Stomach (tissue), 9 donors: ENCODE results near the gene TPRG1L. TPM values are rescaled to one million over a fixed set of nuclear protein-coding genes. Genes with fewer than 3 reads are reported as not detected.

Experiments
- DNase-seq, 2 donors: peaks; one replicate each; pipeline versions ENCODE4 v3.0.0 to v3.0.0-alpha.2; 2013 to 2019
- H3K27ac ChIP-seq, 5 donors: fragments of 200-600 bp in 4 of 5; sonication (generic) in 4 of 5; one replicate each; pipeline ENCODE4 v1.5.1; 2013 to 2019; ENCODE audit warnings: mild to moderate bottlenecking in 1 of 5, moderate library complexity in 1 of 5
- H3K27me3 ChIP-seq, 3 donors: fragments of 200-600 bp; sonication (generic); one replicate each; pipeline ENCODE4 v1.5.1; 2017 to 2019; ENCODE audit warnings: mixed run types in 1 of 3
- H3K36me3 ChIP-seq, 4 donors: fragments of 200-600 bp; sonication (generic); 1 replicate in 3 of 4; 2 replicates in 1 of 4; pipeline ENCODE4 v1.5.1; 2016 to 2019
- H3K4me1 ChIP-seq, 4 donors: fragments of 200-600 bp; sonication (generic); one replicate each; pipeline ENCODE4 v1.5.1; 2016 to 2019
- H3K4me3 ChIP-seq, 4 donors: fragments of 200-600 bp; sonication (generic) in 3 of 4; one replicate each; pipeline ENCODE4 v1.5.1; 2016 to 2019; ENCODE audit warnings: mild to moderate bottlenecking in 1 of 4
- H3K9me3 ChIP-seq, 4 donors: fragments of 200-600 bp; sonication (generic); one replicate each; pipeline ENCODE4 v1.5.1; 2016 to 2019
- CTCF ChIP-seq, 7 experiments: fragments of 450-650 bp in 4 of 7; fragments of 200-600 bp in 3 of 7; sonication (generic) in 3 of 7; IDR thresholded peaks; one replicate each; pipeline ENCODE4 v1.5.1; 2016 to 2019; ENCODE audit warnings: antibody characterized with exemption in 7 of 7, control low read depth in 2 of 7, mild to moderate bottlenecking in 1 of 7
- EP300 ChIP-seq: sonication (generic); formaldehyde crosslinking; IDR thresholded peaks from one replicate; pipeline ENCODE4 v1.6.1; 2017; ENCODE audit warnings: antibody characterized with exemption
- POLR2A ChIP-seq, 4 donors: fragments of 450-650 bp; IDR thresholded peaks; one replicate each; pipeline ENCODE4 v1.6.1; 2016; ENCODE audit warnings: antibody characterized with exemption in 4 of 4, control low read depth in 2 of 4, mild to moderate bottlenecking in 1 of 4, moderate library complexity in 1 of 4
- POLR2AphosphoS5 ChIP-seq, 3 donors: sonication (generic); formaldehyde crosslinking; IDR thresholded peaks; one replicate each; pipeline ENCODE4 v1.6.1; 2016; ENCODE audit warnings: antibody characterized with exemption in 3 of 3
- WGBS, 5 donors: extraction: QIAGEN DNeasy Blood & Tissue Kit in 3 of 5; methylation state at CpG; one replicate each; pipeline versions ENCODE4 v1.1.5 to v1.1.7; 2013 to 2018; 5-methylcytosine and 5-hydroxymethylcytosine counted together
- intact Hi-C: fragments of 100-400 bp; cut with DNase I; formaldehyde crosslinking; loops from one replicate; pipeline ENCODE4 v1.15.1; 2023; ENCODE audit warnings: low total_unique reads
- polyA plus RNA-seq, 3 donors: library from polyadenylated mRNA; stranded (reverse); fragments of 200-250 nt; gene quantifications; one replicate each; pipeline ENCODE4 v1.2.3, GENCODE V29; 2013
- total RNA-seq, 5 donors: library from RNA; depleted of rRNA; stranded (reverse); fragments of >200 nt; gene quantifications; one replicate each; pipeline versions ENCODE4 v1.1.0 to v1.2.3, GENCODE V29; 2014 to 2016
- donor health status: healthy with polysubstance abuse.
- donor health status: Bipolar disorder and iron deficiency.
- donor health status: healthy.

The TPRG1L gene
- total and polyA plus RNA-seq, 8 donors = 21.6 to 60.0 (median 30.4) TPM

DNA sequence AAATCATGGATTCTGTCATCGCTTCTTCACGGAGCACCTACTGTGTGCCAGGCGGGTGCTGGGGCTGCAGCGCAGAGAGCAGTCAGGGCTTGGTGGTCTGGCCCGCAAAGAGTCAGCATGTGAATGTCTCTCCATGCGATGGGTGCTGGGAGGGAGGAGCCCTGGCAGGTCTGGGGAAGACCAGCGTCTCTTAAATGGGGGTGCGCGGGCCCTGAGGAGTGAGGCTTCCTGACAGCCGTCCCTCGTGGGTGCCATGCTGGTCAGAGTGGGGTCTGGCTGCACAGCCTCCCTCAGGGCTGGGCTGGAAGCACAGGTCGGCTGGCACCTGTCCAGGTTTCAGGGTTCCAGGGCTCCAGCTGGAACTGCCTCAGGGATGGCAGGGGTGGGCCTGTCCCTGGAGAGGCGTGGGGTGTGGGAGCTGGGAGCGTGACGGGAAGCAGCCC, 46.0 kb downstream of the TPRG1L start:
- TF ChIP-seq POLR2AphosphoS5 (IDR thresholded peaks at IDR 0.05) = no peak
- no peak for TF ChIP-seq CTCF (IDR thresholded peaks at IDR 0.05)
- TF ChIP-seq EP300 = no peak
- TF ChIP-seq POLR2A (IDR thresholded peaks at IDR 0.05) = no peak
- 82 to 86% (median 84%) methylated on average over 9 to 15 of the region's 15 CpGs for WGBS, 5 donors
- intact Hi-C loops = no loop called here
- Histone ChIP-seq H3K9me3 (no peaks in the 10 kb centered on the region), H3K4me3 (no peak overlapping the region), H3K36me3 (no peaks in the 10 kb centered on the region), H3K27ac (no peak overlapping the region), H3K27me3 (peaks cover 0 to 68% (median 8%) of the 10 kb centered on the region in 3 donors), H3K4me1 (peaks cover 6 to 24% (median 21%) of the 10 kb centered on the region in 4 donors)
- no peak for DNase-seq

DNA sequence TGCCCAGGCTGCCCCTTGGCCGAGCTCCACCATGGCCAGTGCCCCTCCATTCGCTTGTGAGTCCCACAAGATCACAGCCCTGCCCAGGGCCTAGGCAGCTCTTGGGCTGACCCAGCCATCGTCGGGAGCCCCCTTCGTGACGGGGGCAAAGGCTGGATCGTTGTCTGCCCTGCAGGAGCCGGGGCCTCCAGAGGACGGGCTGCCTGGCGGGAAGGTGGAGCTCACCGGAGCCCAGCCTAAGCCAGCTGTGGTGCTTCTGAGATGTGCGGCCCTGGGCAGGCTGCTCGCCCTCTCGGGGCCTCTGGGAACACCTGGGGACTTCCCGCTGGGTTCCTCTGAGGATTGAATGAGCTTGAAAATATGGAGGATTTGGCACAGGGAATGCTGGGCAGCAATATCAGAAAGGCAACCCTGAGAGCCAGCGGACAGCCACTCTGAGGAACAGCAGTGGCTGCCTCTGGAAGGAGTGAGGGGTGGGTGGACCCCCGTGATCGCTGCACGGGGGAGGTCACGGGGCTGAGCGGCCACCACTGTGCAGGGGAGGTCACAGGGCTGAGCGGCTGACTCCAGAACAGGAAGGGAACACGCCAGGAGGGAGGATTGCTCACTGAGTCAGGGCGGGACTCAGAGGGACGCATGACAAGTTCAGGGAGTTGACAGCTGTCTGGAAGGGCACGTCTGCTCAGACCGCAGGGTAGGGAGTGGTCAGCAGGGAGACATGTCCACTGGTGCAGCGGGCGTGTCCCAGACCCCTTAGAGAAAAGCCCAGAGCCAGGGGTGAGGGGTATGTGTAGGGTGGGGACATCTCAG, 46.8 kb downstream of the TPRG1L start:
- TF ChIP-seq POLR2A (IDR thresholded peaks at IDR 0.05) (no peak), EP300 (no peak), POLR2AphosphoS5 (IDR thresholded peaks at IDR 0.05) (no peak), CTCF (IDR thresholded peaks at IDR 0.05) (no peak)
- no peak for DNase-seq
- Histone ChIP-seq H3K9me3 (no peaks in the 10 kb centered on the region), H3K27me3 (peaks cover 0 to 68% (median 8%) of the 10 kb centered on the region in 3 donors), H3K36me3 (no peaks in the 10 kb centered on the region), H3K27ac (no peak overlapping the region), H3K4me3 (no peak overlapping the region), H3K4me1 (peaks cover 6 to 24% (median 21%) of the 10 kb centered on the region in 4 donors)
- intact Hi-C loops = no loop called here
- WGBS, 5 donors = 46 to 60% (median 48%) methylated on average over 27 to 29 of the region's 29 CpGs

DNA sequence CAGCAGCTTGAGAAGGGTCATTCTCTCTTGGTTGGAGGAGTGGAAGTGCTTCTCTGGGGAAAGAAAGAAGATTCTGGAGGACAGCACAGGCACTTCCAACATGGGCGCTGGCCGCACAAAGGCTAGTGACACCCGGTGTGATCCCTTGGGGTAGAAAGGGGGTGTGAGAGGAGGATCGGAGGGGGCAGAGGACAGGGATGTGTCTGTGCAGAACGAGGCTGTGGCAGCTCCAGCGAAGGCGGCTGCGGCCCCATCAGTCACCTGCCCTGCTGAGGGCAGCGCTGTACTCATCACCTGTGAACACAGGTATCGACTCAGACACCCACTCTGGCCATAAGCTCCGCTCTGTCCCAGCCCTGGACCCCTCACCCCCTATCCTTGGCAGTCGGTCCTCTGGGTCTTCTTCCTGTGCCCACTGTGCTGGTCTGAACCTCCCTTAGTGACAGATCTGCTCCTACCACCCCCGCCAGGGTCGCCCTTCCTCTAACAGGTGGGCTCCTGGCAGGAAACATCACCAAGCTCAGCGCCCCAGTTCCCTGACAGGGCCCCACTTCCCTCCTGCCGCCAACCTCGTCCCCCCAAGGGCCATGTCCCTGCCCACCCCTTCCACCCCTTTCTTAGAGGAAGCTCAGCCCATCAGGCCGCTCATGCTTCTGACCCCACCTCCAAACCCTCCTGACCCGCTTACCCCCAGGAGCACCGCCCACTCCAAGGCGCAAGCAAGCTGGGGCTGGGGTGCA, 47.6 kb downstream of the TPRG1L start:
- TF ChIP-seq POLR2AphosphoS5 (IDR thresholded peaks at IDR 0.05) = no peak
- no peak for TF ChIP-seq EP300
- TF ChIP-seq CTCF (IDR thresholded peaks at IDR 0.05) = no peak
- no peak for TF ChIP-seq POLR2A (IDR thresholded peaks at IDR 0.05)
- DNase-seq = no peak

GRCh38 chr1:3672971-3673361, 48.2 kb downstream of the TPRG1L start:
- H3K27me3 ChIP-seq = peaks cover 0 to 65% (median 8%) of the 10 kb centered on the region in 3 donors
- TF ChIP-seq POLR2A (IDR thresholded peaks at IDR 0.05) (no peak), CTCF (IDR thresholded peaks at IDR 0.05) (no peak), POLR2AphosphoS5 (IDR thresholded peaks at IDR 0.05) (no peak), EP300 (no peak)
- no peak overlapping the region for H3K4me3 ChIP-seq
- 76 to 88% (median 80%) methylated on average over 16 to 17 of the region's 17 CpGs for WGBS, 5 donors
- no peaks in the 10 kb centered on the region for H3K36me3 ChIP-seq
- H3K9me3 ChIP-seq = no peaks in the 10 kb centered on the region
- intact Hi-C loops = no loop called here
- H3K4me1 ChIP-seq = peaks cover 6 to 24% (median 21%) of the 10 kb centered on the region in 4 donors
- H3K27ac ChIP-seq = no peak overlapping the region
- DNase-seq = no peak

More for the DNA sequence above, 47.6 kb downstream of the TPRG1L start:
- intact Hi-C loops = no loop called here
- no peak overlapping the region for H3K4me3 ChIP-seq
- no peaks in the 10 kb centered on the region for H3K9me3 ChIP-seq
- H3K27ac ChIP-seq = no peak overlapping the region
- H3K27me3 ChIP-seq = peaks cover 0 to 68% (median 8%) of the 10 kb centered on the region in 3 donors
- WGBS, 5 donors = 77 to 84% (median 83%) methylated on average over 21 of the region's 21 CpGs
- peaks cover 6 to 24% (median 21%) of the 10 kb centered on the region in 4 donors for H3K4me1 ChIP-seq
- no peaks in the 10 kb centered on the region for H3K36me3 ChIP-seq
